ENCODE results near the gene CCDC138. TPM values are rescaled to one million over a fixed set of nuclear protein-coding genes. Genes with fewer than 3 reads are reported as not detected.

CCDC138 gene
- total RNA-seq, 1 donor from 2014 or later = 10.6 TPM

GRCh38 chr2:108854484-108854883, 67.9 kb downstream of the CCDC138 start:
- peaks cover 43% of the 10 kb centered on the region for H3K36me3 Mint-ChIP-seq (ENCODE audit: low read depth)
- H3K9me3 Mint-ChIP-seq = peaks cover 5% of the 10 kb centered on the region
- no peaks in the 10 kb centered on the region for H3K27me3 Mint-ChIP-seq
- H3K4me1 Mint-ChIP-seq = no peaks in the 10 kb centered on the region
- no peak overlapping the region for H3K4me3 Mint-ChIP-seq
- H3K27ac Mint-ChIP-seq = no peak overlapping the region
- DNase-seq = no peak
- POLR2A ChIA-PET = no interaction called here
- TF ChIP-seq CTCF (IDR thresholded peaks at IDR 0.05) = no peak
- no peak for ATAC-seq (ENCODE audit: low read depth)
- intact Hi-C loops (cut with micrococcal nuclease) = loop anchor here (2.0 kb wide), 1 partner anchor 656 kb away; no protein-coding TSS in a partner anchor
- CTCF ChIA-PET = no interaction called here

- no peaks in the 10 kb centered on the region for H3K27me3 Mint-ChIP-seq
- ChIA-PET POLR2A (no interaction called here), CTCF (no interaction called here)
- ATAC-seq (ENCODE audit: low read depth) = no peak
- no peak overlapping the region for H3K27ac Mint-ChIP-seq
- peaks cover 38% of the 10 kb centered on the region for H3K36me3 Mint-ChIP-seq (ENCODE audit: low read depth)
- TF ChIP-seq CTCF (IDR thresholded peaks at IDR 0.05) = no peak
- no peak for DNase-seq
- intact Hi-C loops (cut with micrococcal nuclease) = loop anchor here (2.0 kb wide), 1 partner anchor 656 kb away; no protein-coding TSS in a partner anchor
- no peak overlapping the region for H3K4me3 Mint-ChIP-seq
- no peaks in the 10 kb centered on the region for H3K4me1 Mint-ChIP-seq
- H3K9me3 Mint-ChIP-seq = peaks cover 5% of the 10 kb centered on the region
These were observed 68.6 kb downstream of the CCDC138 start for GRCh38 chr2:108855194-108855593.

- ChIA-PET POLR2A (no interaction called here), CTCF (no interaction called here)
- Mint-ChIP-seq H3K9me3 (peaks cover 5% of the 10 kb centered on the region), H3K4me3 (no peak overlapping the region), H3K27ac (no peak overlapping the region), H3K4me1 (no peaks in the 10 kb centered on the region), H3K27me3 (no peaks in the 10 kb centered on the region), H3K36me3 (ENCODE audit: low read depth) (peaks cover 13% of the 10 kb centered on the region)
- DNase-seq (no peak), ATAC-seq (ENCODE audit: low read depth) (no peak)
- no peak for TF ChIP-seq CTCF (IDR thresholded peaks at IDR 0.05)
- intact Hi-C loops (cut with micrococcal nuclease) = no loop called here
These were observed 72.3 kb downstream of the CCDC138 start for GRCh38 chr2:108858894-108859293.

- POLR2A ChIA-PET = no interaction called here
- H3K36me3 Mint-ChIP-seq (ENCODE audit: low read depth) = peaks cover 40% of the 10 kb centered on the region
- no peaks in the 10 kb centered on the region for H3K4me1 Mint-ChIP-seq
- ATAC-seq (ENCODE audit: low read depth) (no peak), DNase-seq (no peak)
- intact Hi-C loops (cut with micrococcal nuclease) = no loop called here
- no peak overlapping the region for H3K4me3 Mint-ChIP-seq
- no peak overlapping the region for H3K27ac Mint-ChIP-seq
- H3K27me3 Mint-ChIP-seq = no peaks in the 10 kb centered on the region
- CTCF ChIA-PET = no interaction called here
- no peak for TF ChIP-seq CTCF (IDR thresholded peaks at IDR 0.05)
- H3K9me3 Mint-ChIP-seq = peaks cover 19% of the 10 kb centered on the region
These were observed 79.5 kb downstream of the CCDC138 start for GRCh38 chr2:108866041-108866440.

- Mint-ChIP-seq H3K9me3 (peaks cover 19% of the 10 kb centered on the region), H3K27me3 (no peaks in the 10 kb centered on the region), H3K4me1 (no peaks in the 10 kb centered on the region), H3K36me3 (ENCODE audit: low read depth) (peaks cover 45% of the 10 kb centered on the region), H3K27ac (no peak overlapping the region), H3K4me3 (no peak overlapping the region)
- intact Hi-C loops (cut with micrococcal nuclease) = no loop called here
- no peak for ATAC-seq (ENCODE audit: low read depth)
- DNase-seq = no peak
- CTCF ChIA-PET = no interaction called here
- POLR2A ChIA-PET = no interaction called here
- no peak for TF ChIP-seq CTCF (IDR thresholded peaks at IDR 0.05)
These were observed 82.3 kb downstream of the CCDC138 start for GRCh38 chr2:108868911-108869310.

Measured in activated B cell treated with CpG ODN at 0.5 μM for 24 hours (primary cell).